ENCODE results near the gene C2CD2. TPM values are rescaled to one million over a fixed set of nuclear protein-coding genes. Genes with fewer than 3 reads are reported as not detected.

Gene C2CD2
- total RNA-seq, 1 donor from 2014 or later, result 24.8 TPM

DNA sequence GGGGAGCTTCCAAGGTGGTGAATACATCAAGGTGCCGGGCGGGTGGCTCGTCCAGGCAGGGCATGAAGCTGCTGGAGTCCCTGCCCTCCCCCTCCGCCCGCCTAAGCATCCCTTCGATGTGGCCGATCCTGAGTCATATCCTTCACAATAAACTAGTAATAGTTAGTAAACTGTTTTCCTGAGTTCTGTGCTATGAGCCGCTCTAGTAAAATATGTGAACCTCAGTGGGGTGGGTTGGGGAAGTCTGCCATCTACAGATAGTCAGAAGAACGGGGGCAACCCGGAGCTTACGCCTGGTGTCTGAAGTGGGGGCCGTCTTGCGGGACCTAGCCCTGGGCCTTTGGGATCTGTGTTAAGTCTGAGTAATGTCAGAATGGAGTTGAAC, 21.6 kb downstream of the C2CD2 start:
- Mint-ChIP-seq H3K4me1 (ENCODE audit: low read depth) (peaks cover 28% of the 10 kb centered on the region), H3K27me3 (no peaks in the 10 kb centered on the region), H3K4me3 (ENCODE audit: low read depth) (no peak overlapping the region), H3K27ac (no peak overlapping the region), H3K9me3 (ENCODE audit: low read depth) (no peaks in the 10 kb centered on the region), H3K36me3 (ENCODE audit: insufficient read depth) (peaks cover 4% of the 10 kb centered on the region)
- TF ChIP-seq, protein P1, sequence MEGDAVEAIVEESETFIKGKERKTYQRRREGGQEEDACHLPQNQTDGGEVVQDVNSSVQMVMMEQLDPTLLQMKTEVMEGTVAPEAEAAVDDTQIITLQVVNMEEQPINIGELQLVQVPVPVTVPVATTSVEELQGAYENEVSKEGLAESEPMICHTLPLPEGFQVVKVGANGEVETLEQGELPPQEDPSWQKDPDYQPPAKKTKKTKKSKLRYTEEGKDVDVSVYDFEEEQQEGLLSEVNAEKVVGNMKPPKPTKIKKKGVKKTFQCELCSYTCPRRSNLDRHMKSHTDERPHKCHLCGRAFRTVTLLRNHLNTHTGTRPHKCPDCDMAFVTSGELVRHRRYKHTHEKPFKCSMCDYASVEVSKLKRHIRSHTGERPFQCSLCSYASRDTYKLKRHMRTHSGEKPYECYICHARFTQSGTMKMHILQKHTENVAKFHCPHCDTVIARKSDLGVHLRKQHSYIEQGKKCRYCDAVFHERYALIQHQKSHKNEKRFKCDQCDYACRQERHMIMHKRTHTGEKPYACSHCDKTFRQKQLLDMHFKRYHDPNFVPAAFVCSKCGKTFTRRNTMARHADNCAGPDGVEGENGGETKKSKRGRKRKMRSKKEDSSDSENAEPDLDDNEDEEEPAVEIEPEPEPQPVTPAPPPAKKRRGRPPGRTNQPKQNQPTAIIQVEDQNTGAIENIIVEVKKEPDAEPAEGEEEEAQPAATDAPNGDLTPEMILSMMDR (IDR thresholded peaks at IDR 0.05; ENCODE audit: unreplicated experiment), result no peak
- DNase-seq (ENCODE audit: low spot score, unreplicated experiment), result no peak

- Mint-ChIP-seq H3K9me3 (ENCODE audit: low read depth) (no peaks in the 10 kb centered on the region), H3K27ac (peak overlapping the region; percentile 49), H3K27me3 (no peaks in the 10 kb centered on the region), H3K4me1 (ENCODE audit: low read depth) (peaks cover 39% of the 10 kb centered on the region), H3K4me3 (ENCODE audit: low read depth) (no peak overlapping the region), H3K36me3 (ENCODE audit: insufficient read depth) (peaks cover 4% of the 10 kb centered on the region)
- TF ChIP-seq, protein P1 (IDR thresholded peaks at IDR 0.05; ENCODE audit: unreplicated experiment), result no peak
- no peak for DNase-seq (ENCODE audit: low spot score, unreplicated experiment)
These were observed 22.8 kb downstream of the C2CD2 start for GRCh38 chr21:41931041-41931451.

DNA sequence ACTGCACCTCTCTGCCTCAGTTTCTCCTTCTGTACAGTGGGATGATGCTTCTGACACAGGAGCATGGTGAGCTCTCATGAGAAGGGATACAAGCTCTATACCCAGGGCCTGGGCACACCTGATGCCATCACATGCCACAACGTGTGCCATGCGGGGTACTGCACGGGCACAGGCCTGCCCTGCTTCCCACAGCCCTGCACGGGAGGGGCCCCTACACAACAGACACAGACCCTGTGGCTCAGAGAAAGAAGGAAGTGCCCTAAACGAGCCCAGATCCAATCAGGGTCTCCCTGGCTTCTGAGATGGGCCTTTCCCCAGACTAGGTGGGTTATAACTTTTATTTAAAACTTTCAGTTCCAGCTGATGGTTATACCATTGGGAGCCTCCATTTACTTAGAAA, 24.6 kb downstream of the C2CD2 start:
- Mint-ChIP-seq H3K4me1 (ENCODE audit: low read depth) (peaks cover 45% of the 10 kb centered on the region), H3K9me3 (ENCODE audit: low read depth) (no peaks in the 10 kb centered on the region), H3K36me3 (ENCODE audit: insufficient read depth) (peaks cover 3% of the 10 kb centered on the region), H3K4me3 (ENCODE audit: low read depth) (no peak overlapping the region), H3K27me3 (no peaks in the 10 kb centered on the region), H3K27ac (no peak overlapping the region)
- no peak for DNase-seq (ENCODE audit: low spot score, unreplicated experiment)
- TF ChIP-seq, protein P1 (IDR thresholded peaks at IDR 0.05; ENCODE audit: unreplicated experiment), result no peak

DNA sequence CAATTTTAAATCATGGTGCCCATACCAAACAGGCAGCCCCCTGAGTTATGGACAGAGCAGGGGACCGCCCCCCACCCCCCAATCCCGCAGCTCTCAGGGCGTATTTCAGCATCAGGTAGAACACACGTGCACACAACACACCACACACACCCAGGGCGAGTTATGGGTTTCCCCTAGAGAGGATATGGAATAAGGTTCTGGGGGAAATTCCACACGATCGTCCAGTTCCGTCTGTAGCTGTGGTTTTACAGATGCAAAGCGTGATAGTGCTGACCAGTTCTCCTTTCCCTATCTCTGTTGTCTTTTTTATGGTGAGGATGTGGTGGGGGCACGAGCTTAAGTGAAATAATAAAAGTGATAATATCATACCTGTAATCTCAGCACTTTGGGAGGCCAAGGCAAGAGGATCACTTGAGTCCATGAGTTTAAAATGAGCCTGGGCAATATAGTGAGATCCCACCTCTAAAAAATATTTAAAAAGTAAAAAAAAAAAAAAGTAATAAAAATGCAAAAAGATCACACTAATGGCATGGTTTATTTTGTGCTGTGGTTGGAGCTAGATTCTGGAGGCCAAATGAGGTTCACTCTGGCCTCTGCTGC, 25.1 kb downstream of the C2CD2 start:
- DNase-seq (ENCODE audit: low spot score, unreplicated experiment), result no peak
- H3K27ac Mint-ChIP-seq, result no peak overlapping the region

GRCh38 chr21:41927727-41928409, 25.9 kb downstream of the C2CD2 start:
- peaks cover 42% of the 10 kb centered on the region for H3K4me1 Mint-ChIP-seq (ENCODE audit: low read depth)
- no peak for DNase-seq (ENCODE audit: low spot score, unreplicated experiment)
- H3K27me3 Mint-ChIP-seq, result no peaks in the 10 kb centered on the region
- H3K36me3 Mint-ChIP-seq (ENCODE audit: insufficient read depth), result peaks cover 3% of the 10 kb centered on the region
- H3K4me3 Mint-ChIP-seq (ENCODE audit: low read depth), result no peak overlapping the region
- TF ChIP-seq, protein P1 (IDR thresholded peaks at IDR 0.05; ENCODE audit: unreplicated experiment), result no peak
- H3K27ac Mint-ChIP-seq, result peak overlapping the region; percentile 59
- H3K9me3 Mint-ChIP-seq (ENCODE audit: low read depth), result no peaks in the 10 kb centered on the region

More for the DNA sequence above, 25.1 kb downstream of the C2CD2 start:
- Mint-ChIP-seq H3K4me1 (ENCODE audit: low read depth) (peaks cover 47% of the 10 kb centered on the region), H3K4me3 (ENCODE audit: low read depth) (no peak overlapping the region), H3K9me3 (ENCODE audit: low read depth) (no peaks in the 10 kb centered on the region), H3K36me3 (ENCODE audit: insufficient read depth) (peaks cover 3% of the 10 kb centered on the region), H3K27me3 (no peaks in the 10 kb centered on the region)
- TF ChIP-seq, protein P1 (IDR thresholded peaks at IDR 0.05; ENCODE audit: unreplicated experiment), result no peak
